Ishikawa (cell line): ENCODE measurements around the gene FOXN3.

Experiments
- CEBPB ChIP-seq: IDR thresholded peaks from 2 replicates; pipeline ENCODE4 v1.6.1; 2012
- CREB1 ChIP-seq: IDR thresholded peaks from 2 replicates; pipeline ENCODE4 v1.6.1; 2012; ENCODE audit warnings: low read depth
- EGR1 ChIP-seq: IDR thresholded peaks from 2 replicates; pipeline ENCODE4 v1.6.1; 2012
- EP300 ChIP-seq: IDR thresholded peaks from 2 replicates; pipeline ENCODE4 v1.6.1; 2012; ENCODE audit warnings: borderline replicate concordance
- FOXM1 ChIP-seq: IDR thresholded peaks from 2 replicates; pipeline ENCODE4 v1.6.1; 2012; ENCODE audit warnings: low read depth, borderline replicate concordance
- MAX ChIP-seq: IDR thresholded peaks from 2 replicates; pipeline ENCODE4 v1.6.1; 2012
- NFIC ChIP-seq: IDR thresholded peaks from 2 replicates; pipeline ENCODE4 v1.6.1; 2012
- RAD21 ChIP-seq: IDR thresholded peaks from 2 replicates; pipeline ENCODE4 v1.6.1; 2012; ENCODE audit warnings: low read depth
- REST ChIP-seq: IDR thresholded peaks from 2 replicates; pipeline ENCODE4 v1.6.1; 2012; ENCODE audit warnings: low read depth, mild to moderate bottlenecking
- TAF1 ChIP-seq: IDR thresholded peaks from 2 replicates; pipeline ENCODE4 v1.6.1; 2012; ENCODE audit warnings: low read depth, mild to moderate bottlenecking
- TCF12 ChIP-seq: IDR thresholded peaks from 2 replicates; pipeline ENCODE4 v1.6.1; 2012; ENCODE audit warnings: low read depth
- TEAD4 ChIP-seq: IDR thresholded peaks from 2 replicates; pipeline ENCODE4 v1.6.1; 2012
- USF1 ChIP-seq: IDR thresholded peaks from 2 replicates; pipeline ENCODE4 v1.6.1; 2012
- YY1 ChIP-seq: IDR thresholded peaks from 2 replicates; pipeline ENCODE4 v1.6.1; 2012; ENCODE audit warnings: low read depth
- ZBTB7A ChIP-seq: IDR thresholded peaks from 2 replicates; pipeline ENCODE4 v1.6.1; 2012; ENCODE audit warnings: low read depth

FOXN3 gene

GRCh38 chr14:89327771-89328212 is 89.2 kb downstream of the FOXN3 start:
- TF ChIP-seq TEAD4 (no peak), TAF1 (no peak), EP300 (no peak), CREB1 (no peak), CEBPB (no peak), EGR1 (no peak), YY1 (no peak), FOXM1 (no peak), MAX (no peak), NFIC (no peak), ZBTB7A (no peak), RAD21 (no peak), TCF12 (no peak), REST (no peak), USF1 (no peak)

GRCh38 chr14:89325959-89326358 is 91.1 kb downstream of the FOXN3 start:
- TF ChIP-seq CREB1 (no peak), EP300 (no peak), RAD21 (no peak), NFIC (no peak), FOXM1 (no peak), MAX (no peak)

GRCh38 chr14:89325299-89325883 is 91.6 kb downstream of the FOXN3 start:
- TF ChIP-seq USF1 (no peak), EGR1 (no peak), TAF1 (no peak), TCF12 (no peak), FOXM1 (no peak), CREB1 (no peak), ZBTB7A (no peak), YY1 (no peak)

GRCh38 chr14:89324501-89325298 is 92.3 kb downstream of the FOXN3 start:
- peak; percentile 32; the same call in 1 of the 2 replicates for TF ChIP-seq REST
- TF ChIP-seq EP300 = no peak
- no peak for TF ChIP-seq CREB1

- TF ChIP-seq CEBPB (no peak), NFIC (no peak), YY1 (no peak), MAX (no peak), TAF1 (no peak)
Measured at GRCh38 chr14:89320381-89321000, 96.5 kb downstream of the FOXN3 start.
